HuH-7 (cell line): Measurements from ENCODE around the gene SGMS1.
"Not testable (repeated sequence)": the region's sequence is repeated elsewhere in the genome, so short reads cannot be mapped to it uniquely, and the experiment has no call there.

ENCODE experiments used
- DNase-seq: peaks from one replicate; pipeline ENCODE4 v3.0.0; 2011; ENCODE audit warnings: low spot score

SGMS1 gene

GRCh38 chr10:50510517-50511473 lies 113.0 kb downstream of the SGMS1 start:
- DNase-seq = no peak

GRCh38 chr10:50508315-50509051 lies 115.3 kb downstream of the SGMS1 start:
- DNase-seq = peak; percentile 37

DNA sequence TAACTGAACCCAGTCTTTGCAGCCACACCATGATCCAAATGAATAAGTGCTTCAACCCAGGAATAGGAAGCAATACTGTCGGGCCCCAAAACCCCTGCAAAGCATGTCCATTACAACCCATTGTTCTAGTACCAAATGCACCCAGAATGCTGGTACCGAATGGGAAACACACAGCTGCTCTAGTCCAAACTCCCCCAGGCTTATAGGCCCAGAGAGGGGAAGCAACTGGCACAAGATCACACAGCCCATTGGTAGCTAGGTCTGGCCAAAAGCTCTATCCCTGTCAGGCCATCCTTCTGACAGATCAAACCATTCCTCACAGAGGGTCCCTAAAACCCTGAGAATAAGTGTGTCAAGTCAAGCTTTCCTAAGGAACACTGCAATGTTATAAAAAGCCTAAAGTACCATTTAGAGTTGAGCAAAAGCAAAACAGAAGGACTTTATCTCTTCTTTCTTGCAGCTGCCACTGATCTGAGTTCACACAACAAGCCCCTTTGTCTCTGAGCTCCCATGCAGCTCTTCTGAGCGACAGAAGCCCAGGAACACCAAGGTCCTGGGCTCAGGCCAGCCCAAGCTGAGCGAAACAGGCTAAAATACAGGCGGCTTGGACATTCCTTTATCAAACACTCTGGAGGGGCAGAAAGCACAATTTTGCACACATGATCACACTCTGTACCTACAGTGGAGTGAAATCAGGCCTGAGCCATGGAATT lies 116.7 kb downstream of the SGMS1 start:
- DNase-seq = no peak

DNA sequence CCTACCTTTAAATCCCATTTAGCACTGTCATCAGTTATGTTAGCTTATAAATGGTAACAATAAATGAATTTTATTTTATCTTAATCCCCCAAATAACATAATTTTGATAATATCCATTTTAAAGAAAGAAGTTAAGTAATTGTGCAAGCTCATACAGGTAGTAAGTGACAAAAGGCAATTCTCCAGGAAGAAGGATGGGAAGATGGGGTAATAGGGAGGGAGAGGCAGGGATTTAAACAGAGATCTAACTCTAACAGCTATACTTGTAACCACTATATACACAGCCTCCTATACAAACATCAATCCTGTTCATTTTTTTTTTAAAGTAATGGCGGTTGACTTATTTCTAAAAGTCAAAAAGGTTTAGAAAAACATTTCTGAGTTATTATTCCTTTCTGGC lies 119.4 kb downstream of the SGMS1 start:
- no peak for DNase-seq

DNA sequence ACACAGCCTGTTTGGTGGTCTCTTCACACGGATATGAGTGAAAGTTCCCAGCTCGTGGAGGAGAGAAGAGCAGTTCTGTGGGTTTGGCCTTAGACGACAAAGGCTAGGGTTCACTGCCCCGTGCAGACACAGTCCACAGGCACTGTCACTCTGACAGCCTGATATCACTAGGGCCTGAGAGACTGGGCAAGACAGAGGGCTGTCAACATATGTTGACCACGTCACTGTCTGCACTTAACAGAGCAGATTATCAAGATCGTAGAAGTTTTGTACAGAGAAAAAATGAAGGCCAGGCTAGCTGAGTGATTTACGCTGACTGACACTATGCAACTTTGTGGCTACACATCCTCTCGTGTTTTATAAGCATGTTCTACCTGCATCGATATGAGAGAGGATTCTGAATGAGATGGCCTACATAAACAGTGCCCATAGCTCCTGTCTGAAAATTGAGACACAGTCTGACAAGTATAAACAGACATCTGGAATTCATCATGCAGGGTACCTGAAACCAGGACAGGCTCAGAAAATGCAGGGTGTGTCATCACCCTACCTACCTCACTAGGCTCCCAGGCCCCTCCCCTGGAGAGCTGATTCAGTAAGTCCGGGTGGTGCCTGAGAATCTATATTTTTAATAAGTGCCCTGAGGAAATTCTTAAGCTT lies 120.0 kb downstream of the SGMS1 start:
- no peak for DNase-seq

- DNase-seq = not testable (repeated sequence)
Observed at GRCh38 chr10:50503156-50503555, 120.6 kb downstream of the SGMS1 start.

DNA sequence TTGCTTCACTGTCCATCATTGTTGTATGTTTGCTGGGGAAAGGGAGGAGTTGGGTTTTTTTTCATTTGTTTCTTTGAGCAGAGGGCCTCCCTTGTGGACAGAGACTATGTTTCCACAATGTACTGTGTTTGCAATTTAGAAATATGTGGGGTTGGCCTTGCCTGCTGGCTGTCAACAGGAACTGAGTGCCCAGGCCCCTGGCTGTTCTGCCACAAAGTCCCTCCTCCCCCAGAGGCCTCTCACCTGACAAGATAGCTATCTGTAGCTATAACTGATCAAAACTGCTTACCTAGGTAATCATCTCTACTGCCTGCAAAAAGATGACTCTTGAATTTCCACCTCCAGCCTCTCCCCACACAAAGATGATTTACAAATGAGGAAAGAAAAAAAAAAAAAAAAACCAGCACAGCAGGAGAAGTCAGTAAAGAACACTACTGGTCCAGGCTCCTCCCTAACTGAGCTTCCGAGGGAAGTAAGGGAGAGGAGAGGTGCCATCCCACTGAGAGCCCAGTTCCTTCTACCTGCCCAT lies 121.8 kb downstream of the SGMS1 start:
- no peak for DNase-seq

- DNase-seq = no peak
Observed at GRCh38 chr10:50501478-50501877, 122.3 kb downstream of the SGMS1 start.

GRCh38 chr10:50498465-50498864 lies 125.3 kb downstream of the SGMS1 start:
- DNase-seq = no peak

GRCh38 chr10:50497758-50498157 lies 126.0 kb downstream of the SGMS1 start:
- DNase-seq = no peak

DNA sequence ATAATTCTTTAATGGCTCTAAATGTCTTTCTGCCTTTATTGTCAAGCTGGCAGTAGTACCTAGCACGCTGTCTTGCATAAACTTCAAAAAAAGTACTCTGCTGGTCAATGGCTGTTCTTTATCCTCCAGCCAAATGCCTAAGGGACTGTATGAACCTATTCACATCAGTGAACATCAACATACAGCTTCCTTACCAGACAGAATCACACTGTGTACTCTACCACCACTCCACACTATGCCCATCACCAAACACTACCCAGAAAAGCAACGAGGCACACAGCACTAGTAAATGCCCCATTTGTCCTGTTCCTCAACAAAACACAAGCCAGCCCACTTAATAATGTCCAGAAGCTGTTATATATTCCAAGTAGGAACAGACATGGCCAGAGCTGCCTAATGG lies 127.5 kb downstream of the SGMS1 start:
- DNase-seq = no peak

GRCh38 chr10:50490241-50490640 lies 133.5 kb downstream of the SGMS1 start:
- DNase-seq = no peak

DNA sequence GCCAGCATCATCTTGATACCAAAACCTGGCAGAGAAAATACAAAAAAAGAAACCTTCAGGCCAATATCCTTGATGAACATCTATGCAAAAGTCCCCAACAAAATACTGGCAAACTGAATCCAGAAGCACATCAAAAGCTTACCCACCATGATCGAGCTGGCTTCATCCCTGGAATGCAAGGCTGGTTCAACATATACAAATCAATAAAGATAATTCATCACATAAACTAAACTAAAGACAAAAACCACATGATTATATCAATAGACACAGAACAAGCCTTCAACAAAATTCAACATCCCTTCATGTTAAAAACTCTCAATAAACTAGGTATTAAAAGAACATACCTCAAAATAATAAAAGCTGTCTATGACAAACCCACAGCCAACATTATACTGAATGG lies 139.2 kb downstream of the SGMS1 start:
- not testable (repeated sequence) for DNase-seq

DNA sequence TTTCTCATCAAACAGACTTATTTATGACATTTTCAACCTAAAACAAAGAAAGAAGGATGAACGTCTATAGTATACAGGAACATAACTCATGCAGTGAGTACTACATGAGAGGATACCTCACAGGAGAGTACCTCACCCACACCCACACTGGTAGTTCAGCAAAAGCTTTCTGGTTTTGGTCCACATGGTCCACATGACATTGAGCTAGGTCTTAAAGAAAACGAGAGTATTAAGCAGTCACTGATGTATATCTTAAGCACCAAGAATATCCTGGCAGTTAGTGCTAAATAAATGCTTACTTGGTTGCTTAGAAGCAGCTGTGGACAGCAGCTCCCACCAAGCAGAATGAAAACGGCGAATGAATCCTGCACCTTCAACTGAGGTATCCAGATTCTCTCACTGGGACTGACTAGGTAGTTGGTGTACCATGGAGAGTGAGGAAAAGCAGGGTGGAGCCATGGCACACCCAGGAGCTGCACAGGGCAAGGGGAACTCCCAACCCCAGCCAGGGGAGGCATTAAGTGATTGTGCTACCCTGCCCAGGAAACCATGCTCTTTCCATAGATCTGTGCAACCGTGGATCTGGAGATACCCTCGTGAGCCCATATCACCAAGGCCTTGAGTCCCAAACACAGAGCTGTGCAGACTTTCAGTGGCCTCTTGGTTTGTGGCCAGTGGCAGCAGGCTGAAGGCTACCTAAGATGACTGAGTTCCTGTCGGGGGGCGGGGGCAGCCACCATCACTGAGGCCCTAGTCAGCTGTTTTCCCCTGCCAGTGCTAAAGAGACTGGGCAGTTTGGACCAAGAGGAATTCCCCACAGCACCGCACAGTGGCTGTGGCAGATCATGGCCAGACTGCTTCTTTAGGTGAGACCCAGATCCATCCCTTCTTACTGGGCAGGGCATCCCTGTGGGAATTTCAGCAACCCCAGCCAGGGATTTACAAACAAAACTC lies 143.4 kb downstream of the SGMS1 start:
- DNase-seq = no peak

DNA sequence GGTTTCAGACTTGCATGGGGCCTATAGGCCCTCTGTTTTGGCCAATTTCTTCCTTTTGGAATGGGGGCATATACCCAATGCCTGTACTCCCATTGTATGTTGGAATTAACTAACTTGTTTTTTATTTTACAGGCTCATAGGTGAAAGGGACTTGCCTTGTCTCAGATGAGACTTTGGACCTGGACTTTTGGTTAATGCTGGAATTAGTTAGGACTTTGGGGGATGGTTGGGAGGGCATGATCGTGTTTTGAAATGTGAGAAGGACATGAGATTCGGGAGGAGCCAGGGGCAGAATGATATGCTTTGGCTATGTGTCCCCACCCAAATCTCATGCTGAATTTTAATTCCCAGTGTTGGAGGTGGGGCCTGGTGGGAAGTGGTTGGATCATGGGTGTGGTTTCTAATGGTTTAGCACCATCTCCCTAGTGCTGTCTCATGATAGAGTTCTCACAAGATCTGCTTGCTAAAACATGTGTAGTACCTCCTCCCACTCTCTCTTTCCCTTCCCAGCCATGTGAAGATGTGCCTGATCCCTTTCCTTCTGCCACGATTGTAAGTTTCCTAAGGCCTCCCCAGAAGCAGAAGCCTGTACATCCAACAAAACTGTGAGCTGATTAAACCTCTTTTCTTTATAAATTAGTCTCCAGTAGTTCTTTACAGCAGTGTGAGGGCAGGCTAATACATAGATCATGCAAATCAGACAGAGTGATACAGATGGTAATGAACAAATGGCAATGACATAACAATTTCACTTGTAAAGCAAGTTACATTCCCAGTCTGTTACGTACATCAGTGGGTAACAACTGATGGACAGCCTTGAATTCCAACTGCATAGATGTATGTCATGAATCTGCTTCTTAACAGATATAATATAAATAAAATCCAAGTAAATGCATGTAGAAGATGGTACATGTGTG lies 146.2 kb downstream of the SGMS1 start:
- no peak for DNase-seq

- no peak for DNase-seq
Observed at GRCh38 chr10:50473756-50474155, 150.0 kb downstream of the SGMS1 start.

DNA sequence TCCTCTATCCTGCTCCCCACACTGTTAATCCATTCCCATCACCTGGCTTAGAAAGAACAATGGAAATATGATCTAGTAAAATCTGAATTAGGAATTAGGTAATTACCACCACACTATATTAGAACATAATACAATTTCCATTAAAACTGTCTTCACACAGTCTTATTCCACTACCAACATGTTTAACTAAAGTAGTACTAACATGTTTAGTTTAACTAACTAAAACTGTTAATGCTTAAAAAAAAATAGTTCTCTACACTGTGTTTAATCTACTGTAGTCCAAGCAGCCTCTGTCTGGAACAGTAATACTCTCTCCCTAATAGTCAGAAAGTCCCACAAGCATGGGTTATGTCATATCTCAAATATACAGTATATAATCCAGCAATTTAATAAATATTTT lies 150.8 kb downstream of the SGMS1 start:
- no peak for DNase-seq

DNA sequence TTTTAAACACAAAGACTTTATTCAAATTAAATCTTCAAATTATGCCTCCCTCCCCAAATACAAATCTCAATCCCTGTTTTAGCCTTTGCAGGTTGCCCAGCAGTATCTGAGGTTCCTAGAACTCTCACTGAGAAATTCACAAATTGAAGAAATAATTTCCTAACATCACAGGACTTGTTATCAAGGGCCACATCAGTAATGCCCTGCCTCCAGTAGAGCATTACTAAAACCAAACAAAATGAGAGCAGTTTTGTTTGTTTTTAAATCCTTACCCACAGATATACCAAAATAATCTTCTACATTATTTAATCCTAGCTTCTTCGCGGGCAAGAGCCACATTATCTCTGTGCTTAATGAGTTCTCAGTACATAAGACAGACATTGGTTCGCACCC lies 152.2 kb downstream of the SGMS1 start:
- DNase-seq = no peak

DNA sequence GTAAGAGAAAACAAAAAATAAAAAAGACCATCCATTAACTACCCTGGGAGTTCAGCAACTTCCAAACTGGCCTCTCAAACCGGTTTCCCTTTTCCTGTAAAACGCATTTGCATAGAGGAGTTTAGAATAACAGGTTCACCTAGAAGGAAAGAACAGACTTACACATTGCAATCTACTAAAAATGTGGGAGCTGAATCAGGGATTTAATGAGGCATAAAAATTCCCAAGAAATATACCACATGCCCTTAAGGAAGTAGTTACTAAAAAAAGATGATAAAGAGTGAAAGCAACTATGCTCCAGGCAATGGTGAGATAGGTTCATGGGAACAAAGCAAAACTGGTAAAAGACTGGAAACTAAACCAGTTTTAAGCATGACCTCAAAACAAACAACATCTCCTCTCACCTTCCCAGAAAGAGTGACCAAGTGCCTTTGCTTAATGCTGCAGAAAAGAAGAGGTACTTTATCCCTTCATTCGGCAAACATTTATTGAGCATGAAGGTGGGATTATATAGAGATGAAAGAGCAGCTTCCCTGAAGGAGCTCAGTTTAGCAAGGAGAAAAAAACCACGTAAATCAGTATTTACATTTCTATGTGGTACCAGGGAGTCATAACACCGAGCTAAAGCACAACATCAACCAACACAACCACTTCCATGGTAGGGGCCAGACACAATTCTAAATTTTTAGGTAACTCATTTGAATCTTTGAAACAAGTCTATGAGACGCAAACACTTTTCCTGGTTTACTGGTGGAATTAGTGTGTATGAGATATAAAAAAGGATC lies 152.8 kb downstream of the SGMS1 start:
- DNase-seq = no peak
